HEK293 (cell line): ENCODE data around the gene ARAP1.

ENCODE experiments used
- BCL11A ChIP-seq: fragments of 450-650 bp; formaldehyde crosslinking; IDR thresholded peaks from 2 replicates; pipeline ENCODE4 v1.5.1; 2016; ENCODE audit warnings: low read depth, missing biosample characterization, missing genetic modification characterization
- KLF1 ChIP-seq: fragments of 450-650 bp; formaldehyde crosslinking; IDR thresholded peaks from 2 replicates; pipeline ENCODE4 v1.5.1; 2016; ENCODE audit warnings: missing biosample characterization, missing genetic modification characterization
- MEIS1 ChIP-seq: sonication (generic); formaldehyde crosslinking; IDR thresholded peaks from 2 replicates; pipeline ENCODE4 v1.8.1; 2022; ENCODE audit warnings: missing genetic modification reagents, mild to moderate bottlenecking, borderline replicate concordance
- REPIN1 ChIP-seq: fragments of 450-650 bp; formaldehyde crosslinking; IDR thresholded peaks from 2 replicates; pipeline ENCODE4 v1.5.1; 2017; ENCODE audit warnings: missing biosample characterization, missing genetic modification characterization, low read depth
- ZBTB17 ChIP-seq: fragments of 450-650 bp; formaldehyde crosslinking; IDR thresholded peaks from 2 replicates; pipeline ENCODE4 v1.5.1; 2016; ENCODE audit warnings: missing biosample characterization, missing genetic modification characterization
- ZBTB7A ChIP-seq: fragments of 450-650 bp; formaldehyde crosslinking; IDR thresholded peaks from 2 replicates; pipeline ENCODE4 v1.5.1; 2016; ENCODE audit warnings: low read depth, missing biosample characterization, missing genetic modification characterization
- ZFP37 ChIP-seq: fragments of 450-650 bp; formaldehyde crosslinking; IDR thresholded peaks from 2 replicates; pipeline ENCODE4 v1.5.1; 2016; ENCODE audit warnings: missing biosample characterization, missing genetic modification characterization
- ZNF311 ChIP-seq: fragments of 450-650 bp; formaldehyde crosslinking; IDR thresholded peaks from 2 replicates; pipeline ENCODE4 v1.5.1; 2017; ENCODE audit warnings: missing biosample characterization, missing genetic modification characterization, borderline replicate concordance
- ZNF549 ChIP-seq: fragments of 450-650 bp; IDR thresholded peaks from 2 replicates; pipeline ENCODE4 v1.5.1; 2018; ENCODE audit warnings: missing biosample characterization, missing genetic modification characterization, mild to moderate bottlenecking, inconsistent platforms, moderate library complexity
- ZNF555 ChIP-seq: fragments of 450-650 bp; formaldehyde crosslinking; conservative IDR thresholded peaks from 2 replicates; pipeline ENCODE4 v1.5.1; 2017; ENCODE audit warnings: missing biosample characterization, mild to moderate bottlenecking, missing genetic modification characterization, inconsistent platforms
- ZNF792 ChIP-seq: fragments of 450-650 bp; formaldehyde crosslinking; IDR thresholded peaks from 2 replicates; pipeline ENCODE4 v1.5.1; 2016; ENCODE audit warnings: missing biosample characterization, missing genetic modification characterization
- TF ChIP-seq, protein P1 (sequence below): fragments of 450-650 bp; formaldehyde crosslinking; IDR thresholded peaks from 2 replicates; pipeline ENCODE4 v1.5.1; 2016; ENCODE audit warnings: missing biosample characterization, missing genetic modification characterization
- TF ChIP-seq, protein P2 (sequence below): fragments of 450-650 bp; formaldehyde crosslinking; IDR thresholded peaks from 2 replicates; pipeline ENCODE4 v1.5.1; 2016; ENCODE audit warnings: missing biosample characterization, missing genetic modification characterization

DNA sequence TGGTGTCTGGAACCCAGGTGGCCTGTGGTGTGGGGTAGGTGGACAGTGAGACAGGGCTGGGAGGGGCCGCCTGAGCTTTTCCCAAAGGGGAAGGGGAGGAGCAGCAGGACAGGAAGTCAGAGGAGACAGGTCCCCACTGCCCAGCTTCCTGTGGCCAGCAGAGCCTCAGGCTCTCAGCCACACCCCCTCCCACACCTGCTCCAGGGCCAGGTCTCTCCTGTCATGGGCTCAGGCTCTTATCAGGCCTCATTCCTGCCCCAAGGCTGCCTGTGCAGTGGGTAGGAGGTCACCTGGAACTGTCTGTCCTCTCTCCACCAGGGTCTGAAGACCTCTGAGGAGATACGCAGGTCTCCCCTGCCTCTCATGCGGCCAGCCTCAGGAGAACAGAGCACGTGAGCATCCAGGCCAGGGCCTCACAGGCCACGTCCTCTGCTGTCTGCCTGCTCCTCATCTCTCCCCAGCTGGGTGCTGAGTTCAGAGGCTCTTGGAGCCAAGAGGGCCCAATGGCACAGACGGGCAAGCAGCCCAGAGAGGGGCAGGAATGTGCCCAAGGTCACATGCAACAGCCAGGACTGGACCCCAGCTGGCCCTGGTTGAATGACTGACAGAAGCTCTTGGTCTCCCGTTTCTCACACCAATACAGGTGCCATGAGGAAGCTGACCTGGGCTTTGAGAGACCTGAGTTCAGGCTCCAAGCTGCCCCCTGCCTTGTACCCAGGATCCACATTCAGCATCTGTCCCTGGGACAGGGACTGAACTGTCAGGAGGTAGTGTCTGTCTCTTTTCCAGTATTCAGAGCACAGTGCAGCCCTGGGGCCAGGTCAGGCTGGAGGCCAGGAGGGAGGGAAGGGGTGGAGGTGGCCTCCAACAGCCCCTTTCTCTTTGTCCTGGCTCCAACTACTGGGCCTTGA lies 24.9 kb upstream of the ARAP1 start:
- no peak for TF ChIP-seq ZNF311
- TF ChIP-seq ZFP37 (tag by site-specific recombination): no peak
- TF ChIP-seq MEIS1 (CRISPR knock-in tag): no peak
- TF ChIP-seq, protein P1, sequence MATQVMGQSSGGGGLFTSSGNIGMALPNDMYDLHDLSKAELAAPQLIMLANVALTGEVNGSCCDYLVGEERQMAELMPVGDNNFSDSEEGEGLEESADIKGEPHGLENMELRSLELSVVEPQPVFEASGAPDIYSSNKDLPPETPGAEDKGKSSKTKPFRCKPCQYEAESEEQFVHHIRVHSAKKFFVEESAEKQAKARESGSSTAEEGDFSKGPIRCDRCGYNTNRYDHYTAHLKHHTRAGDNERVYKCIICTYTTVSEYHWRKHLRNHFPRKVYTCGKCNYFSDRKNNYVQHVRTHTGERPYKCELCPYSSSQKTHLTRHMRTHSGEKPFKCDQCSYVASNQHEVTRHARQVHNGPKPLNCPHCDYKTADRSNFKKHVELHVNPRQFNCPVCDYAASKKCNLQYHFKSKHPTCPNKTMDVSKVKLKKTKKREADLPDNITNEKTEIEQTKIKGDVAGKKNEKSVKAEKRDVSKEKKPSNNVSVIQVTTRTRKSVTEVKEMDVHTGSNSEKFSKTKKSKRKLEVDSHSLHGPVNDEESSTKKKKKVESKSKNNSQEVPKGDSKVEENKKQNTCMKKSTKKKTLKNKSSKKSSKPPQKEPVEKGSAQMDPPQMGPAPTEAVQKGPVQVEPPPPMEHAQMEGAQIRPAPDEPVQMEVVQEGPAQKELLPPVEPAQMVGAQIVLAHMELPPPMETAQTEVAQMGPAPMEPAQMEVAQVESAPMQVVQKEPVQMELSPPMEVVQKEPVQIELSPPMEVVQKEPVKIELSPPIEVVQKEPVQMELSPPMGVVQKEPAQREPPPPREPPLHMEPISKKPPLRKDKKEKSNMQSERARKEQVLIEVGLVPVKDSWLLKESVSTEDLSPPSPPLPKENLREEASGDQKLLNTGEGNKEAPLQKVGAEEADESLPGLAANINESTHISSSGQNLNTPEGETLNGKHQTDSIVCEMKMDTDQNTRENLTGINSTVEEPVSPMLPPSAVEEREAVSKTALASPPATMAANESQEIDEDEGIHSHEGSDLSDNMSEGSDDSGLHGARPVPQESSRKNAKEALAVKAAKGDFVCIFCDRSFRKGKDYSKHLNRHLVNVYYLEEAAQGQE (tag by site-specific recombination): no peak
- TF ChIP-seq ZNF792 (tag by site-specific recombination): no peak
- TF ChIP-seq REPIN1 (tag by site-specific recombination): no peak
- no peak for TF ChIP-seq ZBTB17 (tag by site-specific recombination)
- no peak for TF ChIP-seq ZNF549 (tag by site-specific recombination)
- TF ChIP-seq ZNF555 (tag by site-specific recombination): no peak
- no peak for TF ChIP-seq BCL11A
- no peak for TF ChIP-seq KLF1 (tag by site-specific recombination)
- TF ChIP-seq, protein P2, sequence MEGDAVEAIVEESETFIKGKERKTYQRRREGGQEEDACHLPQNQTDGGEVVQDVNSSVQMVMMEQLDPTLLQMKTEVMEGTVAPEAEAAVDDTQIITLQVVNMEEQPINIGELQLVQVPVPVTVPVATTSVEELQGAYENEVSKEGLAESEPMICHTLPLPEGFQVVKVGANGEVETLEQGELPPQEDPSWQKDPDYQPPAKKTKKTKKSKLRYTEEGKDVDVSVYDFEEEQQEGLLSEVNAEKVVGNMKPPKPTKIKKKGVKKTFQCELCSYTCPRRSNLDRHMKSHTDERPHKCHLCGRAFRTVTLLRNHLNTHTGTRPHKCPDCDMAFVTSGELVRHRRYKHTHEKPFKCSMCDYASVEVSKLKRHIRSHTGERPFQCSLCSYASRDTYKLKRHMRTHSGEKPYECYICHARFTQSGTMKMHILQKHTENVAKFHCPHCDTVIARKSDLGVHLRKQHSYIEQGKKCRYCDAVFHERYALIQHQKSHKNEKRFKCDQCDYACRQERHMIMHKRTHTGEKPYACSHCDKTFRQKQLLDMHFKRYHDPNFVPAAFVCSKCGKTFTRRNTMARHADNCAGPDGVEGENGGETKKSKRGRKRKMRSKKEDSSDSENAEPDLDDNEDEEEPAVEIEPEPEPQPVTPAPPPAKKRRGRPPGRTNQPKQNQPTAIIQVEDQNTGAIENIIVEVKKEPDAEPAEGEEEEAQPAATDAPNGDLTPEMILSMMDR: no peak
- TF ChIP-seq ZBTB7A (tag by site-specific recombination): no peak
